H9 (cell line): ENCODE results near the gene LPP. TPM values are rescaled to one million over a fixed set of nuclear protein-coding genes. Genes with fewer than 3 reads are reported as not detected.

Experiments
- DNase-seq: peaks from one replicate; pipeline ENCODE4 v3.0.0-alpha.2; 2017
- H2AFZ ChIP-seq: one replicate; pipeline ENCODE4 v1.6.1; 2013; ENCODE audit warnings: mild to moderate bottlenecking, low read length, control low read depth, moderate library complexity
- H2AK5ac ChIP-seq: 2 replicates; pipeline ENCODE4 v1.6.1; 2013; ENCODE audit warnings: low read length, control low read depth, mixed read lengths; ENCODE audit not compliant: insufficient read length
- H2BK120ac ChIP-seq: one replicate; pipeline ENCODE4 v1.6.1; 2013; ENCODE audit warnings: low read depth, mild to moderate bottlenecking, low read length, control low read depth, inconsistent platforms; ENCODE audit not compliant: poor library complexity, severe bottlenecking
- H2BK12ac ChIP-seq: 2 replicates; pipeline ENCODE4 v1.6.1; 2013; ENCODE audit warnings: low read length, control low read depth, mixed read lengths, low read depth; ENCODE audit not compliant: insufficient read length
- H2BK15ac ChIP-seq: 2 replicates; pipeline ENCODE4 v1.6.1; 2013; ENCODE audit warnings: low read depth, low read length, control low read depth
- H2BK20ac ChIP-seq: one replicate; pipeline ENCODE4 v1.6.1; 2013; ENCODE audit warnings: low read depth, mild to moderate bottlenecking, low read length, control low read depth, inconsistent platforms; ENCODE audit not compliant: poor library complexity, severe bottlenecking
- H2BK5ac ChIP-seq: 2 replicates; pipeline ENCODE4 v1.6.1; 2013; ENCODE audit warnings: low read length, control low read depth, mixed read lengths; ENCODE audit not compliant: insufficient read length
- H3K14ac ChIP-seq: 2 replicates; pipeline ENCODE4 v1.6.1; 2013; ENCODE audit warnings: low read length, control low read depth; ENCODE audit not compliant: insufficient read depth
- H3K18ac ChIP-seq: 2 replicates; pipeline ENCODE4 v1.6.1; 2013; ENCODE audit warnings: low read depth, mild to moderate bottlenecking, mixed read lengths, low read length, control low read depth; ENCODE audit not compliant: insufficient read length
- H3K23ac ChIP-seq: 2 replicates; pipeline ENCODE4 v1.6.1; 2013; ENCODE audit warnings: low read length, control low read depth, mixed read lengths, low read depth; ENCODE audit not compliant: insufficient read length
- H3K23me2 ChIP-seq: 2 replicates; pipeline ENCODE4 v1.6.1; 2013; ENCODE audit warnings: low read depth, mild to moderate bottlenecking, mixed read lengths, low read length, control low read depth; ENCODE audit not compliant: insufficient read length, poor library complexity, severe bottlenecking
- H3K27ac ChIP-seq: 2 replicates; pipeline ENCODE4 v1.5.1; 2013; ENCODE audit warnings: low read length, control low read depth, mixed read lengths, low read depth; ENCODE audit not compliant: insufficient read length
- H3K27me3 ChIP-seq: 2 replicates; pipeline ENCODE4 v1.6.1; 2013; ENCODE audit warnings: low read length, control low read depth, inconsistent platforms; ENCODE audit not compliant: insufficient read depth
- H3K4ac ChIP-seq: 2 replicates; pipeline ENCODE4 v1.6.1; 2013; ENCODE audit warnings: low read depth, mild to moderate bottlenecking, control low read depth, inconsistent platforms, low read length, moderate library complexity
- H3K4me1 ChIP-seq: 2 replicates; pipeline ENCODE4 v1.6.1; 2013; ENCODE audit warnings: low read length, control low read depth, inconsistent platforms; ENCODE audit not compliant: insufficient read depth
- H3K4me2 ChIP-seq: 2 replicates; pipeline ENCODE4 v1.6.1; 2013; ENCODE audit warnings: low read length, control low read depth, mixed read lengths; ENCODE audit not compliant: insufficient read length, insufficient read depth
- H3K56ac ChIP-seq: 2 replicates; pipeline ENCODE4 v1.6.1; 2013; ENCODE audit warnings: low read depth, mild to moderate bottlenecking, mixed read lengths, low read length, control low read depth; ENCODE audit not compliant: insufficient read length
- H3K79me1 ChIP-seq: 2 replicates; pipeline ENCODE4 v1.6.1; 2013; ENCODE audit warnings: low read depth, mild to moderate bottlenecking, moderate library complexity, low read length, control low read depth, inconsistent platforms; ENCODE audit not compliant: insufficient read depth, poor library complexity, severe bottlenecking
- H3K79me2 ChIP-seq: 2 replicates; pipeline ENCODE4 v1.6.1; 2013; ENCODE audit warnings: low read length, control low read depth, inconsistent platforms; ENCODE audit not compliant: insufficient read depth
- H3K9ac ChIP-seq: 2 replicates; pipeline ENCODE4 v1.6.1; 2013; ENCODE audit warnings: low read length, control low read depth, mixed read lengths; ENCODE audit not compliant: insufficient read length; ENCODE audit errors: extremely low read depth
- H3K9me3 ChIP-seq: one replicate; pipeline ENCODE4 v1.6.1; 2013; ENCODE audit warnings: low read depth, low read length, inconsistent platforms; ENCODE audit not compliant: control insufficient read depth
- H3T11ph ChIP-seq: one replicate; pipeline ENCODE4 v1.6.1; 2013; ENCODE audit warnings: mild to moderate bottlenecking, low read length, control low read depth, inconsistent platforms
- H4K20me1 ChIP-seq: one replicate; pipeline ENCODE4 v1.6.1; 2013; ENCODE audit not compliant: control insufficient read depth, insufficient read length, insufficient read depth
- H4K5ac ChIP-seq: 2 replicates; pipeline ENCODE4 v1.6.1; 2013; ENCODE audit warnings: low read depth, mild to moderate bottlenecking, mixed read lengths, low read length, control low read depth; ENCODE audit not compliant: insufficient read length
- H4K8ac ChIP-seq: replicated peaks from 2 replicates; pipeline ENCODE4 v1.6.1; 2013; ENCODE audit warnings: low read length, control low read depth, mixed read lengths, low read depth; ENCODE audit not compliant: insufficient read length
- H4K91ac ChIP-seq: 2 replicates; pipeline ENCODE4 v1.6.1; 2013; ENCODE audit warnings: low read depth, mild to moderate bottlenecking, moderate library complexity, mixed read lengths, low read length, control low read depth; ENCODE audit not compliant: insufficient read length
- H3K27ac Mint-ChIP-seq, 3 experiments: 2 replicates in 2 of 3; 3 replicates in 1 of 3; pipeline ENCODE4 v1.8.0; 2020 to 2021; ENCODE audit warnings: mixed read lengths in 3 of 3, mild to moderate bottlenecking in 1 of 3, moderate library complexity in 1 of 3
- H3K27me3 Mint-ChIP-seq: 2 replicates; pipeline ENCODE4 v1.8.0; 2021; ENCODE audit warnings: low read depth, mild to moderate bottlenecking, moderate library complexity, mixed read lengths
- H3K36me3 Mint-ChIP-seq, 3 experiments: 2 replicates in 2 of 3; 3 replicates in 1 of 3; pipeline ENCODE4 v1.8.0; 2020 to 2021; ENCODE audit warnings: low read depth in 3 of 3, mixed read lengths in 3 of 3; ENCODE audit not compliant: insufficient read depth in 1 of 3
- H3K4me1 Mint-ChIP-seq, 2 experiments: 2 replicates each; pipeline ENCODE4 v1.8.0; 2020; ENCODE audit warnings: mixed read lengths in 2 of 2
- H3K4me3 Mint-ChIP-seq, 2 experiments: 2 replicates in 1 of 2; 3 replicates in 1 of 2; pipeline ENCODE4 v1.8.0; 2020 to 2021; ENCODE audit warnings: mild to moderate bottlenecking in 2 of 2, mixed read lengths in 2 of 2, moderate library complexity in 1 of 2
- H3K9me3 Mint-ChIP-seq, 2 experiments: 2 replicates in 1 of 2; 3 replicates in 1 of 2; pipeline ENCODE4 v1.8.0; 2020; ENCODE audit warnings: mild to moderate bottlenecking in 2 of 2, mixed read lengths in 2 of 2, moderate library complexity in 1 of 2
- CTCF ChIP-seq: fragments of 200-600 bp; sonication (generic); conservative IDR thresholded peaks from 3 replicates; pipeline ENCODE4 v1.8.0; 2021; ENCODE audit warnings: antibody characterized with exemption, mild to moderate bottlenecking
- WGBS: extraction: QIAGEN DNeasy Blood & Tissue Kit; methylation state at CpG from one replicate; pipeline ENCODE4 v1.1.7; 2013; ENCODE audit warnings: missing lambda C conversion rate, low lambda C conversion rate, mixed read lengths; ENCODE audit not compliant: insufficient read length; ENCODE audit errors: extremely low coverage; 5-methylcytosine and 5-hydroxymethylcytosine counted together
- total RNA-seq: library from RNA; stranded (reverse); gene quantifications from 2 replicates; pipeline ENCODE4 v1.2.1, GENCODE V29; 2021

Gene LPP
- total RNA-seq, 1 experiment from 2014 or later, result 64.6 TPM

GRCh38 chr3:188926741-188927511 lies 773.0 kb downstream of the LPP start:
- WGBS, result no CpG with 5 or more reads among the region's 9 CpGs
- H3K14ac ChIP-seq, result no peak overlapping the region
- H3K27ac Mint-ChIP-seq, result no peak overlapping the region; a peak in 1 of 7 replicates
- no peak overlapping the region for H3T11ph ChIP-seq
- no peak overlapping the region for H2BK5ac ChIP-seq
- no peak overlapping the region for H2BK120ac ChIP-seq
- no peak overlapping the region for H3K4me2 ChIP-seq
- no peak overlapping the region for H3K27ac ChIP-seq
- H3K4me1 Mint-ChIP-seq, result peaks cover 7 to 13% of the 10 kb centered on the region in 2 experiments
- no peaks in the 10 kb centered on the region for H3K36me3 Mint-ChIP-seq
- no peak overlapping the region for H3K4ac ChIP-seq
- H4K91ac ChIP-seq, result no peak overlapping the region
- no peaks in the 10 kb centered on the region for H4K20me1 ChIP-seq
- no peak overlapping the region for H3K9ac ChIP-seq
- no peak overlapping the region for H3K23ac ChIP-seq
- H2AFZ ChIP-seq, result no peak overlapping the region
- no peak overlapping the region for H3K18ac ChIP-seq
- no peak for DNase-seq
- H3K56ac ChIP-seq, result no peak overlapping the region
- no peak overlapping the region for H2BK20ac ChIP-seq
- TF ChIP-seq CTCF, result no peak
- no peaks in the 10 kb centered on the region; the same call in 1 of the 2 replicates for H3K27me3 ChIP-seq
- H2BK15ac ChIP-seq, result no peak overlapping the region
- H4K8ac ChIP-seq, result no peak overlapping the region
- H4K5ac ChIP-seq, result no peak overlapping the region
- no peaks in the 10 kb centered on the region for H3K23me2 ChIP-seq
- H3K9me3 ChIP-seq, result no peaks in the 10 kb centered on the region
- no peaks in the 10 kb centered on the region for H3K4me1 ChIP-seq
- H3K79me2 ChIP-seq, result no peaks in the 10 kb centered on the region
- H2AK5ac ChIP-seq, result no peak overlapping the region
- H3K27me3 Mint-ChIP-seq, result no peaks in the 10 kb centered on the region; the same call in 1 of the 2 replicates
- H3K9me3 Mint-ChIP-seq, result no peaks in the 10 kb centered on the region
- H3K79me1 ChIP-seq, result no peaks in the 10 kb centered on the region
- H2BK12ac ChIP-seq, result no peak overlapping the region
- H3K4me3 Mint-ChIP-seq, result no peak overlapping the region
